Measurements from ENCODE around the gene PURB.
"Not testable (repeated sequence)": the region's sequence is repeated elsewhere in the genome, so short reads cannot be mapped to it uniquely, and the experiment has no call there.

DNA sequence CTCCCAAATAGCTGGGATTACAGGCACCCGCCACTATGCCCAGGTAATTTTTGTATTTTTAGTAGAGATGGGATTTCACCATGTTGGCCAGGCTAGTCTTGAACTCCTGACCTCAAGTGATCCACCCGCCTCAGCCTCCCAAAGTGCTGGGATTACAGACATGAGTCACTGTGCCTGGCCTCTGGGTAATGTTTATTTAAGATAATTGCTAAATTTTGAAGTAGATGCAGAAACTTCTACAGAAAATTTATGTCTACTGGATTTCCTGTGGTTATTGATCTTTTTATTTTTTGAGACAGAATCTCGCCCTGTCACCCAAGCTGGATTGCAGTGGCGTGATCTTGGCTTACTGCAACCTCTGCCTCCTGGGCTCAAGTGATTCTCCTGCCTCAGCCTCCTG is 23.4 kb downstream of the PURB start:
- not testable (repeated sequence) for TF ChIP-seq CHD2 (IDR thresholded peaks at IDR 0.05; ENCODE audit: low read length, partially characterized antibody); EP300 (IDR thresholded peaks at IDR 0.05; ENCODE audit: borderline replicate concordance in 1 of 2, low read depth in 1 of 2, low read length in 1 of 2); YY1 (IDR thresholded peaks at IDR 0.05; ENCODE audit: low read depth); RFX5 (IDR thresholded peaks at IDR 0.05; ENCODE audit: low read length); POLR2AphosphoS5 (IDR thresholded peaks at IDR 0.05; ENCODE audit: low read depth, low read length)
- TF ChIP-seq, protein P1, sequence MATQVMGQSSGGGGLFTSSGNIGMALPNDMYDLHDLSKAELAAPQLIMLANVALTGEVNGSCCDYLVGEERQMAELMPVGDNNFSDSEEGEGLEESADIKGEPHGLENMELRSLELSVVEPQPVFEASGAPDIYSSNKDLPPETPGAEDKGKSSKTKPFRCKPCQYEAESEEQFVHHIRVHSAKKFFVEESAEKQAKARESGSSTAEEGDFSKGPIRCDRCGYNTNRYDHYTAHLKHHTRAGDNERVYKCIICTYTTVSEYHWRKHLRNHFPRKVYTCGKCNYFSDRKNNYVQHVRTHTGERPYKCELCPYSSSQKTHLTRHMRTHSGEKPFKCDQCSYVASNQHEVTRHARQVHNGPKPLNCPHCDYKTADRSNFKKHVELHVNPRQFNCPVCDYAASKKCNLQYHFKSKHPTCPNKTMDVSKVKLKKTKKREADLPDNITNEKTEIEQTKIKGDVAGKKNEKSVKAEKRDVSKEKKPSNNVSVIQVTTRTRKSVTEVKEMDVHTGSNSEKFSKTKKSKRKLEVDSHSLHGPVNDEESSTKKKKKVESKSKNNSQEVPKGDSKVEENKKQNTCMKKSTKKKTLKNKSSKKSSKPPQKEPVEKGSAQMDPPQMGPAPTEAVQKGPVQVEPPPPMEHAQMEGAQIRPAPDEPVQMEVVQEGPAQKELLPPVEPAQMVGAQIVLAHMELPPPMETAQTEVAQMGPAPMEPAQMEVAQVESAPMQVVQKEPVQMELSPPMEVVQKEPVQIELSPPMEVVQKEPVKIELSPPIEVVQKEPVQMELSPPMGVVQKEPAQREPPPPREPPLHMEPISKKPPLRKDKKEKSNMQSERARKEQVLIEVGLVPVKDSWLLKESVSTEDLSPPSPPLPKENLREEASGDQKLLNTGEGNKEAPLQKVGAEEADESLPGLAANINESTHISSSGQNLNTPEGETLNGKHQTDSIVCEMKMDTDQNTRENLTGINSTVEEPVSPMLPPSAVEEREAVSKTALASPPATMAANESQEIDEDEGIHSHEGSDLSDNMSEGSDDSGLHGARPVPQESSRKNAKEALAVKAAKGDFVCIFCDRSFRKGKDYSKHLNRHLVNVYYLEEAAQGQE (IDR thresholded peaks at IDR 0.05; ENCODE audit: low read depth, low read length): not testable (repeated sequence)

Data from SK-N-SH (cell line).